Globus pallidus (tissue), 1 donor: Measurements from ENCODE around the gene NKX6-2.
"Not testable (repeated sequence)": the region's sequence is repeated elsewhere in the genome, so short reads cannot be mapped to it uniquely, and the experiment has no call there.

Source experiments
- DNase-seq: peaks from one replicate; pipeline ENCODE4 v3.0.0-alpha.2; 2015; ENCODE audit warnings: low spot score

Gene NKX6-2

DNA sequence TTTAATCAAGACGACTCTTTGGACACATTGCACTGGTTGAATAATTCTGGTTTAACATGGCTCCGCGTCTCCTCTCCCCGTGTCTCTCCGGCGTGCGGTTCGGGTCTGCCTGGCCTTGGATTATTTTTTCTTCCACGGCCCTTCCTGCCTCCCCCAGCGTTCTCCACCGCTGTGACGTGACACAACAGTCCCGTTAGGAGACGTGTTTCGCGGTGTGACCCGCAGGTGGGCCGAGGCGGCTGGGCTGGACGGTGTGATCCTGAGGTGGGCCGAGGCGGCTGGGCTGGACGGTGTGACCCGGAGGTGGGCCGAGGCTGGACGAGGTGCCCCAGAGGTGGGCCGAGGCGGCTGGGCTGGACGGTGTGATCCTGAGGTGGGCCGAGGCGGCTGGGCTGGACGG, 12.0 kb upstream of the NKX6-2 start:
- DNase-seq: not testable (repeated sequence)

DNA sequence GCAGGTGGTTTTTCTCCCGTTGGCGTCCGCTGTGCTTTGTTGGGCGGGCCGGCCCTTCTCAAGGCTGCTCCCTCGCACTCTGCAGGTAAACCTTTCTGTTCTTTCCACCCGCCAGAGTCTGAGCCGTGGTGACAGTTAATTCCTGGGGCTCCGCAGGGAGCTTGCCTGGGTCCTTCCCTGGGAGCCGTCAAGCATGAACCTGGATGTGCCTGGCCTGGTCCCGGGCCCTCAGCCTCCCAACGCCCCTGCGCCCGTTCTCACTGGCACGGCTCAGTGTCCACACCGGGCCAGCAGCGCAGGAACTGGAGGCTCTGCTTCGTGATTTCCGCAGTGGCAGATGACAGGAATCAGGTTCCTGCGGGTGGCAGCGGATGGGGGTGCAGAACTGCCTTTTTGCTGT, 10.9 kb upstream of the NKX6-2 start:
- no peak for DNase-seq

DNA sequence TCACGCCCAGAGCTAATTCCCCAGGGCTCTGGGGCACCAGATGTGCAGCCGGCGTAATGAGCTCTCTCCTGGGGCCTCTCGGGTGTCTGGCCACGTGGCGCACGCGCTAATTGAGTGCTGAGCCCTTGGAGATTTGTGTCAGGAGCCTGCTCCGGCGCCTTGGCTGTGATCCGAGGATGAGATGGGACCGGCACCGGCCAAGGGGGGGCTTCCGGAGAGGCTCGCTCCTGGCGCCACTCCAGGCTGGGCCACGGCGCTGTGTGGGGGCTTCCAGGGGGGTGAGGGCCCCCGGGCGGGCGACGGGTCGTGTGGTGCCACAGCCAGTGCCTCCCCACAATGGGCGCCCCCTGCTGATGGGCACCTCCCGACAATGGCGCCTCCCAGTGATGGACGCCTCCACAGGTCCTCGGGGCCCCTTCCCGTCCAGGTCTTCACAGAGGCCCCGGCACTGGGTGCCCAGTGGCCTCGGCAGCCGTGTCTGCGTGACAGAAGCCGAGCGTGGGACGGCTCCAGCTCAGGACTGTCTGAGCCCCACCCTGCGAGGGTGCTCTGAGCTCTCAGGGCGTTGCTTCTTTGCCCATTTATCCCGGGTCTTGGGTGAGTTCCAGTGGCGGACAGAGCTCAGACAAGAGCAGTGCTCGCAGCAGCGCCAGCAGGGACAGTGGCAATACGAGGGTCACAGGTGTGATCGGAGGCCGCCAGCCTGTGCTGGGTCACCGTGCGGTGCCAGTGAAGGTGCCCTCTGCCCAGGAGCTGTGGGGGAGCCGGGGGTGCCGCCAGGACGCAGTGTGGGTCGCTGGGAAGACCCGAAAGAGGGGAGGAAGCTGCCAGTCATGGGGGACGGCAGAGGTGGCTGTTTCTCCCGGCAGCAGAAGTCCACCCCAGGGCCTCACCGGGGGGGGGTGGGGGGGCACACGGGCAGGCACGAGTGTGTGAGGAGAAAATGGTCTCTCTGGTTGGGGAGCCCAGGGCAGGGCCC, 8.2 kb upstream of the NKX6-2 start:
- no peak for DNase-seq

DNA sequence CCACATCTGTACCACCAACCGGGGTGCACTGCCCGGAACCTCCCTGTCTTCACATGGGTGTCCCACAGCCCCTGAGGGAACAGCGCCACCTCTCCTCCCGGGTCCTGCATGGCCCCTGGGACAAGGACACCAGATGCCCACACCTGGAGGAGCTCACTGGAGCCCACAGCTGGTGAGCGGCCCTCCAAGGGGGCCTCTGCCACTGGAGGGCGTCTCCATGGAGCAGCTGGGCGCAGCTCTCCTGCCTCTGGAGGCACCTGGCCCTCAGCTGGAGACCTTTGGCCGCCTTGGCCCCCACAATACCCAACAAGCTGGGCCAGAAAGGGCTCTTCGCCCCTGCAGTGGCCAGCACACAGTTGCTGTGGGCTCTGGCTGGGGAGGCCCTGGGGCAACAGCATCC, 7.3 kb upstream of the NKX6-2 start:
- no peak for DNase-seq

DNA sequence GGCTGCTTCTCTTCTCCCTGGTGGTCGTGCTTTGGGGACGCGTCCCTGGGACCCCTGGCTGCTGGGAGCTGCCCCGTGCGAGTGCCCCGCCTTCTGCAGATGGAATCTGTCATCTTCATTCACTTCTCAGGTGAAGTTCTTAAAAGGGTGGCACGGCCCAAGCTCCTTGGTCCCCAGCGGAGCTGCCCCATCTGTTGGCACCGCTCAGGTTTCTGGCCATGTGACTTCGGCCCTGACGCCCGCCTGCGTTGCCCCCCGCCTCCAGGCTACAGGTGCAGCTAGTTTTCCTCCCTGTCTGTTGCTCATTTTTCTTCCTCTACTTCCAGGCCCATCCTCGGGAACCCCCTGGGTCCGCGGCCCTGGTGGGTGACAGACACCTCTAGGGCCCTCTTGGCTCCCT, 6.8 kb upstream of the NKX6-2 start:
- no peak for DNase-seq

DNA sequence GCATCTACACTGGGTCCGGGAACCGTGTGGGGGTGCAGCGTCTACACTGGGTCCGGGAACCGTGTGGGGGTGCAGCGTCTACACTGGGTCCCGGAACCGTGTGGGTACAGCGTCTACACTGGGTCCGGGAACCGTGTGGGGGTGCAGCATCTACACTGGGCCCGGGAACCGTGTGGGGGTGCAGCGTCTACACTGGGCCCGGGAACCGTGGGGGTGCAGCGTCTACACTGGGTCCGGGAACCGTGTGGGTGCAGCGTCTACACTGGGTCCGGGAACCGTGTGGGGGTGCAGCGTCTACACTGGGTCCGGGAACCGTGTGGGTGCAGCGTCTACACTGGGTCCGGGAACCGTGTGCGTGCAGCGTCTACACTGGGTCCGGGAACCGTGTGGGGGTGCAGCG, 6.2 kb upstream of the NKX6-2 start:
- not testable (repeated sequence) for DNase-seq

DNA sequence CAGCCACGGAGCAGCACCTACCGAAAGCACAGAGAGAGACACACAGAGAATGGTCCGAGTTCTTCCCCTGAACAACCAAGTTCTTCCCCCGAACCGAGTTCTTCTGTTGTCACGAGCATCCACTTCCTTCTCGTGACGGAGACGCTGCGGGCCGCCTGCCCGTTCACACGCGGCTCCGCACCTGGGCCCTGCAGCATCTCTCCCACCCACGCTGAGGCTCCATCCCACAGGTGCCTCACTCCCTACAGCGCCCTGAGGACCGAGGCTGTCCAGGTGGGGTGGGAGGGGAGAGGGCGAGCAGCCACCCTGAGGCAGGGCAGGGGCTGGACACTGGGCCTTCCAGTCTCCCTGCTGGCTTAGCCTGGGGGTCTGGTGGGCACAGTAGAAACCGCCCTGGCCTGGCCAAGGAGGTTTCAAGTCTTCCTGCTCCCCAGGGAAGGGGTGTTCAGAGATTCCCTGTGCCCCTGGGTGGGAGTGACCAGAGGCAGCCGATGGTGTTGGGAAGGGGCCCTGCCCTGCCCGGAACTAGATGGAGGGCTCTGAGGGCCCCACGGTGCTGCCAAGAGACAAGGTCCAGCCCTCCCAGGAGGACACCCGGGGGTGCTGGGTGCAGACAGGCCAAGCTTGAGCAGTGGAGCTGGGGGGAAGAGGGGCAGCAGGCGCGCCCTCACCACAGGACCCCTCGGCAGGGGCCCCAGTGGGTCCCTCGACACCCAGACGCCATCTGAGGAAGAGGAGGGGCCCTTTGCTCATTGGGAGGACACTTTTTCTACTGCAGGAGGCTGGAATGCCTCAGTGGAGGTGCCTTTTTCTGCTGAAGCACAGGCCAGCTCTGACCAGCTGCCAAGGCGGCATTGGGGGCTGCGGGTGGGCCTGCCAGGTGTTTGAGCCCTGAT, 5.2 kb upstream of the NKX6-2 start:
- DNase-seq: no peak

DNA sequence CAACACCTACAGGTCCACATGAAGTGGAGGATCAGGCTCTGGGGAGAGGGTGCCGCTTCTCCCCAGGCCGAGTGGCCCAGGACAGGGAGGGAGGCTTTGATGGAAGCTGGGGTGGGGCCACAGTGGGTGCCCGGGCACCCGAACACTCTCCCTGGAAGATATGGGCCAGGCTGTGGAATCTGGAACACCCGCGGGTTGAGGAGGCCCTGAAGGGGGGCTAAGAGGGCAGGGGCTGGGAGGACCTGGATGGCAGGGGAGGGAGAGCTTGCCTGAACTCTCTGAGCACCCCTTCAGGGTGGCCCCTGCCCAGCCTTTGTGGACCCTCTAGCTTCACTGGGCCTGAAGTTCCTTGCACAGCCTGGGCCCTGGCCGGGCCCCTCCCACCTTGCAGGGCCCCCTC, 4.5 kb upstream of the NKX6-2 start:
- DNase-seq: no peak

DNA sequence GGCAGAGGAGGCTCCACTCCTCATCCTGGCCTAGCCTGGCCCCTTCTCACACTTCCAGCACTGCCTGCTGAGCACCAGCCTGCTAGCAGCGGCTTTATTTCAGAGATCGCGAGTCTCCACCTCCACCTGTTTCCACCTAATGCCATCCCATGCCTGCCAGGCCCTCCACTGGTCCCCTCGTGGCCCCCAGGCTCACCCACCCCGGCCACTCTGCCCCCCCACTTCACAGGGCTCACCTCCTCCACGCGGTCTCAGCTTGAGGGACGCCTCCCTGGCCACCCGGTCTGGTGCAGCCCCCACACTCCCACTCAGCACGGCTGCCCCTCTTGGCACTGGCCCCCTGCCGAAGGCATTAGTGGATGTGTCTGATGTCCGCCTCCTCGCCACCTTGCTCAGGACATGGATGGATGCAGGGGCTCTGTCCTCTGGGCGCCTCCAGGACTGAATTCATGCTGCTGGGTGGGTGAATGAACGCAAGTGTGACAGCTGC, 3.8 kb upstream of the NKX6-2 start:
- DNase-seq: no peak

DNA sequence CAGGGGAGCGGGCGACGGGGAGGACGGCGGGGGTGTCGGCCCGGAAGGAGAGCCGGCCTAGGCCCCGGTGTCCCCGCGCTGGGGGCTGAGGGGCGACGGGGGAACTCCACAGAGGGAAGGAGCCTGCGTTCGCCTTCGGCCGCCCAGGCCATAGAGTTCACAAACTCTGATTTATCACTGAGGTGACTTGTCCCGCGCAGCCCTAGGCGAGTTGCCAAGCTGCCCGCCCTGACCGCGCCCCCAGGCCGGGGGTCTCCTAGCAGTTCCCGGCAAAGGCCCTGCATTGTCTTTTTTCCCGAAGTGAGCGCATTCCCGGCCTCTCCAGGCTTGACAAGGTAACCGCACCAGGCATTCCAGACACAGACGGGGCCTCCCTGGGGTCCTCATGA, 2.9 kb upstream of the NKX6-2 start:
- DNase-seq: no peak

DNA sequence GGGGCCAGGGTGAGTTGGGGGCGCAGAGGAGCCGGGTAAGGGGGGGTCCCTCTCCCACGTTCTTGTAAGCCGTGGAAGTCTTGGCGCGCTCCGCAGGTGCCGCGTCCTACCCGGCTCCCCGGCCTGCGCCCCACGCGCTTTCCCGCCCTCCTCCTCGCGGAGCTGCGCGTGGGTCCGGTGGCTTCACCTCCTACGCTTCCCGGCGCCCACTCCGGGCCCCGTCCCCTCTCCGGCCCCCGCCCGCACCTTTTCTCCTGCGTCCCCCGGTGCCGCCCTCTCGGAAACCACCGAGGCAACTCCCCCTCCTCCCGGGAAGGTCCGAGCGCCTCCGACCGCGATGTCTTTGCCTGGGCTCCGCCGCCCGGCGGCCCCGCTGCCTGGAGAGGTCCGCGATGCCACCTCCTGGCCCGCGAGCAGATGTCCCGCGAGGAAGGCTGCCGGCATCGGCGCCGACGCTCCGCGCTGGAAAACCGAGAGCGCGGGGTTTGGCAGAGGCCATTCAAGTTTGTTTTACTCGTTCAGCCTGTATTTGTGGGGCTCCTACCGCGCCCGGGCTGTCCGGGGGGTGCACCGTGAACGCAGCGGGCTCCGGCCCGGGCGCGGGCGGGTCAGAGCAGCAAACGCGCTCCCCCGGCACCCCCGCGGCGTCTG, 2.4 kb upstream of the NKX6-2 start:
- peak; percentile 66 for DNase-seq

DNA sequence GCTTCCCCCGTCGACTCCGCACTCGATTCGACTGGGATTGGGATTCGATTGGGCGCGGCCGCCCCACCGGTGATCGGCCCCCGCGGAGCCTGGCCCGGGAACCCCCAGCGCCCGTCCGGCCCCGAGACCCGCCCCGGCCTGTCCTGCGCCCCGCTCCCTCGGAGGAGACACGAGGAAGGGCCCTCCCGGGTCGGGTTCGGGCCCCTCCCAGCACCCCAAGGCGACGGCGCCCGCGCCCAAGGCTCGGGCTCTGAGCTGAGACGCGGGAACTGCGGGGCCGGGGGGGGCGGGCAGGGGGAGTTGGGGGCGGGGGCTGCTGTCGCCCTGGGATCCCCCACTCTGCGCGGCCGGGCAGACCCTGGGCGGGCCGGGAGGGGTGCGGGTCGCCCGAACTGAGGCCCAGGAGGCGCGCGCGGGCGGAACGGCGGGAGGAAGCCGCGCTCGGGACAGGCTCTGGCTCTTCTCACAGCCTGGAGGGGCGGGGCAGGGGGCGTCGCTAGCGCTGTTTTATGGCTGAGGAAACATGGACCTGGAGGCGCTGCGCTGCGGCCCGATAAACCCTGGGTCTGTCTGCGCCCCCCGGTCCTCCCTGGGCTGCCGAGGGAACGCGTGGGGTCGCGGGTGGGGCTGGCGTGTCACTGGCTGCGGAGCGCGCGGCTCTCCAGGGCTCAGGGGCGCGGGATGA, 1.7 kb upstream of the NKX6-2 start:
- DNase-seq: no peak

DNA sequence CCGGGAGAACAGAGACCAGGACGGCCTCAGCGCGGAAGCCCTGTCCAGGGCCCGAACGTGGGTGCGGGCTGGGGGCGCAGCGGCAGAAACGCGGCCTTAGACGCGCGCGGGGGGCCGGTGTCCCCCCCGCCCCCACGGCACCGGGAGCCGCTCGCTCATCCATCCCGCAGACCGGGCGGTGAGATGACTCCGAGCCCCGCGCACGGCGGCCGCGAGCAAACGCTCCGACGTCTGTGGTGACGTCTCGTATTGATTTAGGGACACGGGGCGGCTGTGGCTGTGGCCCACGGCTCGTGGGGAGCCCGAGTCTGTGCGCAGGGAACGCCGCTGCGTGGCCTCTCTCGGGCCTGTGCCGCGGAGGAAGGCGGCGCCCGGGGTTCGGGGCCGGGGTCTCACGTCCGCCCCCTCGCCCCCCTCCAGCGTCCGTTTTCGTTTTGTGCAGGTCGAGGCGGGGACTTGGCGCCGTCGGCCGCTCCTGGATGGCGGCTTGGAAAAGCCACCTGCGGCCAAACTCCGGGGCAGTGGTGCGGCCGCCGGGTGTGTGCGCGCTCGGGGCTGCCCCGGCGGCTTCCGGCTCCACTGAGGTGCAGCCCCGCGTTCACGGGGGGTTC, 1.0 kb upstream of the NKX6-2 start:
- DNase-seq: no peak

DNA sequence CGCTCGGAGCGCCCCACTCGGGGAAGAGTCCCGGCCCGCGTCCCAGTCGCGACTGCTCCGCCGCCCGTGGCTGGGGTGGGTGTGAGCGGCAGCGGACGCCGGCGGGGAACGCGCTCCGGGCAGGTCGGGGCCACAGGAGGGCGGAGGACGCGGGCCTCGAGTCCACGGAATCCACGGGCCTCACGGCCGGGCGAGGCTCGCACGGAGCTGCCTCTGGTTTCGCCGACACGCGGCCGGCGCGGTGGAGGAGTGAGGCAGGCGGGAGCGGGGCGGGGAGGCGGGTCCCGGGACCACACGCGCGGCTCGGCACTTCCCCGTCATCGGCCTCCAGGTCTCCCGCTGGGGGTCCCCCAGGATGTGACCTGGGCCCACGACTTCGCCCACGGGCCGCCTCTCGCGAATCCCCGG, 533 bp upstream of the NKX6-2 start:
- no peak for DNase-seq

DNA sequence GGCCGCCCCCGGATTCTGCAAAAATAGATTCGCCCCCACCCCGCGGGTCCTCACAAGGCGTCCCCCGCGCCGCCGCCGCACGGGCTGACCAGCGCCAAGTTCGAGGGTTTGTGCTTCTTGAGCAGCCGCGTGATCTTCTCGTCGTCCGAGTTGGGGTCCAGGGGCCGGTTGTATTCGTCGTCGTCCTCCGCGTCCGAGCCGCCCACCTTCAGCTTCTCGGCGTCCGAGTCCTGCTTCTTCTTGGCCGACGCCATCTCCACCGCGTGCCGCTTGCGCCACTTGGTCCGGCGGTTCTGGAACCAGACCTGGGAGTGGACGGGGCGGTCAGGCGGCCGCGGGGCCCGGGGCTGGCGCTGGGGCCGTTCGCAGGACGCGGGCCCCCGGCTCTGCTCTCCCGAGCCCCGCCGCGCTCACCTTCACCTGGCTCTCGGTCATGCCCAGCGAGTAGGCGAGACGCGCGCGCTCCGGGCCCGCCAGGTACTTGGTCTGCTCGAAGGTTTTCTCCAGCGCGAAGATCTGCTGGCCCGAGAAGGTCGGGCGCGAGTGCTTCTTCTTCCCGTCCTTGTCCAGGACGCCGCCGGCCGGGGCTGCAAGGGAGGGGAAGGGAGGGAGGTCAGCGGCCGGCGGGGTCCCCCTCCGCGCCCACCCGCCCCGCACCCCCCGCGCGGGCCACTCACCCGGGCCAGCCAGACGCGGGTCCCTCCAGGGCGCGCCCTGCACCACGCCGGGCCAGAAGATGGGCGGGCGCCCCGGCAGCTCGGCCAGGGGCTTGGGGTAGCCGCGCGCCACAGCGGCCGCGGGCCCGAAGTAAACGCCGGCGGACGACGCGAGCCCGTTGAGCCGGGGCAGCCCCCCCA, 853 bp downstream of the NKX6-2 start:
- DNase-seq: no peak

DNA sequence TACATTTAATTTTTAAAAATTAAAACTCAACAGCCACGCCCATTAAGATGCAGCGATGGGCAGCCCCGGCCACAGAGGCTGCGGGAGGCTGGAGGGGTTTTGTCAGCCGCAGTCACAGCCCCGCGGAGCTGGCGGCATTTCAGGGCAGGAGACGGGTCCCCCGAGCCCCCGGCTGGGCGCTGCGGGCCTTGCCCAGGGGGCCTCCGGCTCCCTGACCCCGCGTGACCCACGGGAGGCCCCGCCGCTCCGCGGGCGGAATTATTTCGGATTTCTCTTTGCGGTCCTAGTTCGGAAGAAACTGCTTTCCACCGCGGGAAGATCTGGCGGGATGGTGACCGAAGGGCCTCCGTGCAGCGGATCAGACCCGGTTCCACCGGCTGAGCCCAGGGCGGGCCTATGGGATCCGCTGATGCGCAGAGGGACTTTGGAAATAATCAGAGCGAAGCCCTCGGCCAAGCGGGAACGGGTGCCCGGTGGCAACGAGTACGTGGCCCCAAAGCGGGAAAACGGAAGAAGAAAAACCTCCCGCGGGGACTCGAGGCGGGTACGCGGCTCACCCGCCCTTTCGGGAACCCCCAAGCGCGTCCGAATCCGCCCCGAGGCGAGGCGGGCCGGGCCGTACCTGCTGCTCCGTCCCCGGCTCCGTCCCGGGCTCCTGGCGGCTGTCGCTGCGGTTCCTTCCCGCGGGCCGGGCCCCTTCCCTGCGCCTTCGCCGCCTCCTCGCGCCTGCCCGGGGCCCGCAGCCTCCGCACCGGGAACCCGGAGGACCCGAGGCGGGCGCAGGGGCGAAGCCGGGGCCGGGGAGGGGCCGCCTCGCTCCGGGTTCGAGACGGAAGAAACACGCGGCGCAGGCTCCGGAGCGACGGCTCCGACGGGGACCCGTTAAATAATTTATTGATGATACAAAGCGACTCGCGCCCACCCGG, 1.7 kb downstream of the NKX6-2 start:
- DNase-seq: no peak

DNA sequence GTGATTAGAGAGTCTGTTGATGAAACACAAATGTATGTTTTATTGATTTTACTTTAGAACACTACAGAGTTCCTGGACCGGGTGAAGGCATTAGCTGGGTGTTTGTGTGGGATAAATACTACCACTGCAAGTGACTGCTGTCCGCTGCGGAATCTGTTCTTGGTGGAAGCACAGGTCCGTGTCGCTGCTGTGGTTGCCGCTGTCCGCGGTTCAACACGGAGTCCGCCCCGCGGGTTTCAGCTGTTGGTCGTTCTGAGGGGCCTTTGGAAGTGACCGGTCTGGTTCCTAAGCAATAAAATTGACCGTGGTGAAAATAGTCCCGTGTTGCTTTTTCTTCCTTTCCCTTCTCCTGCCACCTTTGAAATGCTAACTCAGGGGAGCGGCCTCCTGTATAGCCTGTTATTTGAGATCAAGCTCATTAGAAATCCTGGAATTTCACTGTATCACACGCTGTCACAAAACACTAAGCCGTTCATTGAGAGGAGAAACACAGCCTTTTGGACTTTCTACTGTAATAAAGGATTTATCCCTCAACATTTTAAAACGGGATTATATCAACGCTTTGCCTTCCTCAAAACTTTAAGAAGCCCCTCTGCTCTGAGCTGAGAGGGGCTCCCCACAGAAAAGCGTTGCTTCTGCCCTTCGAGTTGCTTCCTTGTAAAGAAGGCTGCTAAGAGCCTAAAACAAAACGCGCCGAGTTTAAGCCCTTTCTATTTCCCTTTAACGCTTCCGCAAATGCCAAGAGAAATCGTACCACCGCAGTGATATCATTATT, 2.6 kb downstream of the NKX6-2 start:
- no peak for DNase-seq

DNA sequence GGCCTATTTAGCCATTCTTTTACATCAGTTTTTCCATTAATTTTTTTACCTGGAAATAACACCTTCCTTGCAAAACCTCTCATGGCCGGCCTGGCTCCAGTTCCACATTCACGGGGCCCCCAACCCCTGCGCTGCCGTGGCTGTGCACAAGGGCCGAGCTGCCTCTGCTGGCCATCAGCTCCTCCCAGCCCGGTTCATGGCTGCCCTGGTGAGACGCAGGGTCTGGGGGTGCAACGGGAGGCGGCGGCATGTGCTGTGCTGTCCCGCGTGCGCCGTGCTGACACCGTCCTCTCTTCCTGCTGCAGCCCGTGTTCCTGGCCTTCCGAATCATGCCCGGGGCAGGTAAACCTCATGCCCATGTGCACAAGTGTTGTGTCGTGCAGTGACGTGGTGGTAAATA, 4.4 kb downstream of the NKX6-2 start:
- no peak for DNase-seq
